ENCODE data around the gene CADM1. TPM values are rescaled to one million over a fixed set of nuclear protein-coding genes. Genes with fewer than 3 reads are reported as not detected.
A peak's percentile ranks its signal among the peaks of the same experiment; 100 is the strongest.

CADM1 gene
- polyA plus RNA-seq, 1 donor = 161 TPM

GRCh38 chr11:115317277-115318185 lies 186.7 kb downstream of the CADM1 start:
- no peak for DNase-seq

DNA sequence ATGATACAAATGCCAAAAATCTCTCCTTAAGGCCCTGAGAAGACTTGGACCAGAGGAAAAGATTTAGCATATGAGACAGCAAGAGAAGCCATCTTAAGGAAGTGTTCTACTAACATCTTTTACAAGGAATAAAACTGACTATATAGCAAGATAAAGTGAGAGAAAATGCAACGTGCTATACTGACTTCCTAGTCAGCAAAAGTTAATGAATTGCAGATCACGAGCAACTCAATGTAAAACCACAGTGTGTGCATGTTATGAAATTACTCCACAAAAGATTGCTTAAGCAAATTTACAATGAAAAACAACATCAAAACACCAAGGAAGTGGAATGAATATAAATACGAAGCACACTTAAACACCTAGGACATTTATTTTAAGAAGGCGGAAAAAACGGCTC lies 187.5 kb downstream of the CADM1 start:
- DNase-seq = no peak

GRCh38 chr11:115314330-115314920 lies 189.8 kb downstream of the CADM1 start:
- no peak for DNase-seq

GRCh38 chr11:115313224-115313838 lies 190.9 kb downstream of the CADM1 start:
- no peak for DNase-seq

DNA sequence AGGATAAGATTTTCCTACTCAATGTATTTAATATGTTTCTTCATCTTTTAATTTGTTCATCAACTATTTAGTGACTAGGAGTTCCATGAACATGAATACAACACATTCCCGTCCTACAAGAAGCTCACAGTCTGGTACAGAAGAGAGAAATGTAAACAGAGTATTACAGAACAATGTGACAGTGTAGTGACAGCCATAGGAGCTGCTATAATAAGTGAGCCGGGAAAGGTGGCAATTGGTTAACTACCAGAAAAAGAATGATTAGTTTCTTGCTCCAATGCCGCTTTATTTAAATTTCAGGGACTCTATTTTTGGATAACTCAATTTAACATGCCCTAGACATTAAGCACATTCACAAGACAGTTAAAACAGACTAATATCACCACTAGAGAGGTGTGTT lies 192.3 kb downstream of the CADM1 start:
- DNase-seq = no peak

- DNase-seq = no peak
Measured at GRCh38 chr11:115306689-115307088, 197.5 kb downstream of the CADM1 start.

DNA sequence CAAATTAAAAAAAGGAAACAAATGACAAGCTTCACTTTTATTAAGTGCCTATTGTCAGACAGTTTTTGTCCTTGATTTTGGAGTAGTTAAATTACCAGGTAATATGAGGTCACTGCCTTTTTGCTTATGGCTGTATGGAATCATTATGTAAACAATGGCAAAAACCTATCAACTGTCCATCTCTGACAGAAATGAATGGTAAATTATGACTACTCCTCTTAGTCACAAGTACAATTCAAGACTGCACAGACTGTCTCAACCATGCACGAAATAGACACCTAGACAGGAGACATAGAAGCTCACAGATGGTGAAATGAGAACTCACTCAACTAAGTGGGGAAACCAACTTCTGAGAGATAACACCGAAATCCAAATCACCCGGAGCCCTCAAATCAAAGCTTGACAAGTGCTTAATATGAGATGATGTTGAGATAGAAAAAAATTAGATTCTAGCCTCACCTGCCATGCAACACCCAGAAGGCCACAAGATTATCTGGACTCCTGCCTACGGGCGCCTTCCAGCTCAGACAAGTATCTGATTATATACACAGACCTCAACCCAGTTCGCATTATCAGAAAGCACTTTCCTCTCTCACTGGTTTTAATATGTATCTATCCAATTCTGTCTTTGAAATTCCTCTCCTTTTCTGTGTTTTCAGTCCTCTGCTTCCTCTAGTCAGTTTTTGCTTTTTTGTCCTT lies 199.3 kb downstream of the CADM1 start:
- no peak for DNase-seq

GRCh38 chr11:115303929-115304531 lies 200.2 kb downstream of the CADM1 start:
- DNase-seq = no peak

DNA sequence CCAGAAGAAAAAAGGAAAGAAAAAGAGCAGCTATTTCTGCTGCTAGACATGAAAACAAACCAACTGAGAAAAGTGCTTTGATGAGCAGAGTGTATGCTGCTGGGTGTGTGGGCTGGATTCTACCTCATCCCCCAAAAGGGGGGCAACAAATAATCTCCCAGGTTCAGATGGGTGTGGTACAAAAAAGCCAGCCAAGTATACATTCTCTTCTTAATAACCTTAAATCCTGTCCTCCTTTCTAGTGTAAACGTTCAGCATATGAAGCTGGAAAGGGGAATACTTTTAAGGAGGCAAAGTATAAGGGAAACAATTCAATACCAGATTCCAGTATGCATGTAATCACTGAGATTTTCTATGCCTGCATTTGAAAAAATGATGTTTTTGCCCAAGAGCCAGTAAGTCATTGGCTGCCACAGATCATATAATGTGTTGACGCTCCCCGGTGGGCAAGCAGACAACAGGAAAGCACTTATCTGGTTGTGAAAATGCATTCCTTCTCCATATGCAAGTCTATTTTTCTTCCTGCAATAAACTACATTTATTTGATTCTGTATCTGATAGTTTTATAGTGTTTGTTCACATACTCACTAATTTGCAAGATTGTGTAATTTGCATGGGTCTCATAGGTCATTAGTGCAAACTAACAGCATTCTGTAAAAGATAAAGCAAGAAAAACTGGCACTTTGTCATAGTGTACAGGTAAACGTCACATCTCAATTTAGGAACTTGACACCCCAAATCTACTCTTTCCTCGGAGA lies 201.1 kb downstream of the CADM1 start:
- DNase-seq = no peak

DNA sequence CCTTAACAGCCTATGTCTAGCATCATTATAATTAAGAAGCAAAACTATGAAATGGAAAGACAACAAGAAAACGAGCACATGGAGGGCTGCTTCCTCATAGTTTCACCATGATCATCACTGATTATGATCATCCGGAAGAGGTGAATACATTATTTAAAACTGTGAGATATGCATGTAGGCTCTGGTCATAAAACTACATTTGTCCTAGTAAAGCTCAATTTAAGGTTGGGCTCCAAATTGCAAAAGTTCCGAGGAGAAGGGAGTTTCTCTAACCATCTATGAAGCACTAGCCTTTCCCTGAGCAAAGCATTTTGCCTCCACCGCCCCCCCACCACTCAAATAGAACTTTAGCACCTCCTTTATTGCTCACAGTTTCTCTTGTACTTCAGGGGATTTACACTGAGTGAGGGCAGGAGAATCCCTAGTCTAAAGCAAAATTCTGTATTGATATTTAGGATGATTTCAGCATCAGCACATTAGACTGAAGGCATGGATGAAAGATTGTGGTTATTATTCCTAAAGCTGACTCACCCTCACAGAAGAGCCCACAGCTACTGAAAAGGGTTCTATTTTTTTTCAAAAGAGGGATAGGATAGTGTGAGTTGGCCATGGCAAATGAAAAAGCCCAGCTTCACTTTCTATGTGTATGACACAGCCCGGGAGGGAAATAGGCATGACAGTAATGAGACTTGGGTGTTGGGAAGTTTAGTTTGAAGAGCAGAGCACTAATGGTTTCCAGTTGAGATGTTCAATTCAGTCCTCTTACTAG lies 203.4 kb downstream of the CADM1 start:
- no peak for DNase-seq

DNA sequence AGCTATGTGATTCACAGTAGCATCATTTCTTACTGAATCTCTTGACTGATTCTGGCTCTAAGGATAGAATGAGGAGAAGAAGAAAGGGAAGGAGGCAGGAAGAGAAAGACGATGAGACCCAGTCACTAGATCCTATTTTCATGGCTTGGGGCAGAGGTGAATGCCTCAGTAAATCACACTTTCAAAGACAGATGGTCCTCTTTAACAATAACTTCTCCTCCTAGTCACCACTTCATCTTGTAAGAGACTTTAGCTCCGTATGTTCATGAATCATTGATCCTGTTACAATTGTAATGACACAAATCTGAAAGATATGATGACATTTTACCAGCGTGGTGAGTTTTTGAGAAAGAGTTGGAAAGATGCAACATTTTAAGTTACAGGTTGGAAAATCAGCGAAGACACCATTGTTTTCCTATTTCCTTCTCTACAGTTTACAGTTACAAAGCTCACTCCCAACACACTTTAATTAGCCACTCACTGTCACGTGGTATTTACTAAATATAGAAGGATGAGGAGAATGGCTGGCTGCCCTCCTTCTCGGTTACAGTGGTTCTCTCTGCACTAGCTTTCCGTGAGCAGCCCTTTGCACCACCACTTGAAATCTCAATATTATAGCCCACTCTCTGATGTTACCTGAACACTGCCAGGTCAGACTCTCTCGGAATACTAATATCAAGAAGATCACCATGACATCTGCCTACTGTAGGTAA lies 205.8 kb downstream of the CADM1 start:
- DNase-seq = no peak

- no peak for DNase-seq
Measured at GRCh38 chr11:115297330-115297729, 206.9 kb downstream of the CADM1 start.

- DNase-seq = no peak
Measured at GRCh38 chr11:115291325-115291724, 212.9 kb downstream of the CADM1 start.

GRCh38 chr11:115290893-115291292 lies 213.3 kb downstream of the CADM1 start:
- peak; percentile 57 for DNase-seq

GRCh38 chr11:115290479-115290878 lies 213.7 kb downstream of the CADM1 start:
- DNase-seq = no peak

DNA sequence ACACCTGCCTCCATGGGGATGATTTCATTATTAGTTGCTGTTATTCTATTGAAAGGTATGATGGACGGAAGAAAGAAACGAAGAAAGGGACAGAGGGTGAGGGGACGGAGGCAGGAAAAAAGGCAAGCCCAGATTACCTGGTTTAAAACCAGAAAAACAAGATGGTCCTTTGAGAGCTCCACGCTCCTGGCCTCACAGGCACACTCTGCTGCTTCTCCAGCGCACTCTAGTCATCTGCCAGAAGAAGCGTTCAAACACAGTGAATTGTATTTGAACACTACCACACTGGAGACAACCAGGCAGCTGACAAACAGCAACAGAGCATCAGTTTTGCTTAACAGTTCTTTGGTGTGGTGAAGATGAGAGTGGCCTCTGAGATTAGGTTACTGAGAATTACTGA lies 216.9 kb downstream of the CADM1 start:
- DNase-seq = no peak

- no peak for DNase-seq
Measured at GRCh38 chr11:115286614-115287013, 217.6 kb downstream of the CADM1 start.

DNA sequence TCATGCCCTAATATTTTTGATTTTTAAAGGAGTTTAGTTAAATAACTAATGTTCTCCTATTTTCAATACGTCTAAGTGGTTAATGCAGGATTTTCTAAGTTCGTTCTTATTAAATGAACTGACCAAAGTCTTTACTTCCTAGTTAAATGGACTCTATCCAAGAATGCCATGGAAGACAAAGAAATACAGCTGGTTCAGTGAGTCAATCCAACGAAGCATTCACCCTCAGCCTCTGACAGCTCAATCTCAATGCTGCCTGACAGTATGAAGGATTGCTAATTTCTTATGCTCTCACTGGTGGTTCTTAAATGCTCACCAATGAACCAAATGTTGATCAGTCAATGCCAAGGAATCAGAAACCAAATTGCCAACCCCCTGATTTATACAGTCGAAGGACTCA lies 219.4 kb downstream of the CADM1 start:
- no peak for DNase-seq

DNA sequence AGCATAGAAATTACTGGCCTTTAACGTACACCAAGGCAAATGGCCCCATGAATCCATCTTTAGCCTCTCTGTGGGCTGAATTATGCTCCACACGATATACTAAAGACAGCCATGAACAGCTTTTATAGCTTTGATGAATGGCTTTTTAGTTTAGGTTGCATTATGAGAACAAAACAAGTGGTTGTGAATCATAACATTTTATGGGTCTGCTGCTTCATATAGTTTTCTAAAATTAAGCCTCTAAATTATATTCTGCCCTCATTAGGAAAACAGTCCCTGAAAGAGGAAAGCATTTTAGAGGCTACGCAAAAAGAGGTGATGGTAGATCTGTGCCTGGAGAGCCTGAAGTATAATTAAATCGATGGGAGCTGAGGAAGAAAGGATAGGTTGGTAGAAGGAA lies 221.3 kb downstream of the CADM1 start:
- DNase-seq = no peak

DNA sequence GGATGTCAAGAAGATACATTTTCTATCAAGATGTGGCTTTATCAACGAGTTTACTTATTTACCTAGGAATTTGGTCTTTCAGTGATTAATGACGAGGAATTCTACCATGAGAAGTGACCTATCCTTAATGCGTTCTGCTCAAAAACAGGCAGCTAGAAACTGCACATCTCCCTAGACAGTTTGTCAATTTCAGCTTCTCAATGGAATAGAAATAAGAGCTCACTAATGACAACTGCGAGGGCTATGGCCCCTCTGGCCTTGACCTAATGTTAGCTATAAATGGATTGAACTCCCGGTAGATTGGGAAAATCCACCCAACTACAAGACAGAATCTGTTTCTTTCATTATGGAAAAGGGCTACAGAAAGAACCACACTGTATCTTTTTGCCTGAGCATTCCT lies 223.4 kb downstream of the CADM1 start:
- no peak for DNase-seq

All from left kidney (tissue), 2 donors.